CD4-positive, alpha-beta T cell treated with Interferon alpha-2 for 1 hour (primary cell): ENCODE results near the gene ZDHHC15.
"Not testable (repeated sequence)": the region's sequence is repeated elsewhere in the genome, so short reads cannot be mapped to it uniquely, and the experiment has no call there.

ENCODE experiments used
- DNase-seq, 2 donors: peaks; one replicate each; pipeline ENCODE4 v3.0.0-alpha.2; 2020 to 2022

Gene ZDHHC15

GRCh38 chrX:75522565-75523431 lies at the start of gene ZDHHC15:
Gene ZDHHC15, minus strand, starts transcription at chrX:75523037. Its CDS starts 13 bp downstream, at chrX:75523024.
- DNase-seq: peak; percentile 10 to 33

- DNase-seq: not testable (repeated sequence)
Measured at GRCh38 chrX:75560544-75560943, 37.7 kb upstream of the ZDHHC15 start.

- no peak for DNase-seq
Measured at GRCh38 chrX:75547783-75548182, 24.9 kb upstream of the ZDHHC15 start.

GRCh38 chrX:75546724-75547511 lies 24.1 kb upstream of the ZDHHC15 start:
- no peak for DNase-seq

- DNase-seq: no peak
Measured at GRCh38 chrX:75544786-75545185, 21.9 kb upstream of the ZDHHC15 start.

- DNase-seq: no peak
Measured at GRCh38 chrX:75483933-75484332, 38.9 kb downstream of the ZDHHC15 start.

- DNase-seq: not testable (repeated sequence)
Measured at GRCh38 chrX:75461780-75462179, 61.1 kb downstream of the ZDHHC15 start.

- no peak for DNase-seq
Measured at GRCh38 chrX:75421688-75422230, 101.1 kb downstream of the ZDHHC15 start.

- DNase-seq: not testable (repeated sequence)
Measured at GRCh38 chrX:75407153-75407552, 115.7 kb downstream of the ZDHHC15 start.

GRCh38 chrX:75390470-75390869 lies 132.4 kb downstream of the ZDHHC15 start:
- no peak for DNase-seq

GRCh38 chrX:75369721-75370120 lies 153.1 kb downstream of the ZDHHC15 start:
- no peak for DNase-seq

GRCh38 chrX:75366861-75367260 lies 156.0 kb downstream of the ZDHHC15 start:
- DNase-seq: no peak

GRCh38 chrX:75365243-75365975 lies 157.4 kb downstream of the ZDHHC15 start:
- no peak for DNase-seq

GRCh38 chrX:75361788-75362187 lies 161.0 kb downstream of the ZDHHC15 start:
- DNase-seq: no peak

- DNase-seq: not testable (repeated sequence)
Measured at GRCh38 chrX:75348601-75349000, 174.2 kb downstream of the ZDHHC15 start.

- no peak for DNase-seq
Measured at GRCh38 chrX:75337525-75337924, 185.3 kb downstream of the ZDHHC15 start.

GRCh38 chrX:75335127-75335458 lies 187.7 kb downstream of the ZDHHC15 start:
- no peak for DNase-seq

- DNase-seq: not testable (repeated sequence)
Measured at GRCh38 chrX:75334407-75335126, 188.3 kb downstream of the ZDHHC15 start.

GRCh38 chrX:75327607-75328006 lies 195.2 kb downstream of the ZDHHC15 start:
- DNase-seq: no peak
